Uterus (tissue), 4 donors: Measurements from ENCODE around the gene KIF5A. TPM values are rescaled to one million over a fixed set of nuclear protein-coding genes. Genes with fewer than 3 reads are reported as not detected.

ENCODE experiments used
- DNase-seq, 2 donors: peaks; one replicate each; pipeline ENCODE4 v3.0.0-alpha.2; 2019 to 2020
- H3K27ac ChIP-seq, 2 donors: fragments of 200-600 bp; sonication (generic); 1 replicate in 1 of 2; 2 replicates in 1 of 2; pipeline ENCODE4 v1.5.1; 2016 to 2018
- H3K27me3 ChIP-seq, 2 donors: fragments of 200-600 bp; sonication (generic); one replicate each; pipeline ENCODE4 v1.5.1; 2018 to 2019; ENCODE audit warnings: control low read depth in 1 of 2
- H3K36me3 ChIP-seq, 2 donors: fragments of 200-600 bp; sonication (generic); one replicate each; pipeline ENCODE4 v1.5.1; 2019; ENCODE audit warnings: control low read depth in 1 of 2
- H3K4me1 ChIP-seq, 2 donors: fragments of 200-600 bp; sonication (generic); one replicate each; pipeline ENCODE4 v1.5.1; 2018 to 2019; ENCODE audit warnings: control low read depth in 1 of 2
- H3K4me3 ChIP-seq, 2 donors: fragments of 200-600 bp; sonication (generic); 1 replicate in 1 of 2; 2 replicates in 1 of 2; pipeline ENCODE4 v1.5.1; 2018 to 2019; ENCODE audit warnings: mild to moderate bottlenecking in 1 of 2
- H3K9me3 ChIP-seq, 2 donors: fragments of 200-600 bp; sonication (generic); one replicate each; pipeline ENCODE4 v1.5.1; 2019; ENCODE audit warnings: control low read depth in 1 of 2
- POLR2A ChIP-seq, 2 donors: fragments of 450-650 bp; IDR thresholded peaks; one replicate each; pipeline ENCODE4 v1.6.1; 2016; ENCODE audit warnings: antibody characterized with exemption in 2 of 2, mild to moderate bottlenecking in 1 of 2, moderate library complexity in 1 of 2
- intact Hi-C: fragments of 100-400 bp; cut with DNase I; formaldehyde crosslinking; loops from one replicate; pipeline ENCODE4 v1.15.1; 2023; ENCODE audit warnings: low total_unique reads
- total RNA-seq, 4 donors: library from RNA; depleted of rRNA in 3 of 4; stranded (reverse); fragments of >200 nt in 3 of 4; gene quantifications; one replicate each; pipeline versions ENCODE4 v1.1.0 to v1.2.4, GENCODE V29; 2014 to 2023
- TF ChIP-seq, protein P1 (sequence below), 4 experiments: fragments of 200-600 bp in 2 of 4; fragments of 450-650 bp in 2 of 4; sonication (generic) in 2 of 4; IDR thresholded peaks; one replicate each; pipeline ENCODE4 v1.5.1; 2016 to 2019; ENCODE audit warnings: antibody characterized with exemption in 4 of 4, mild to moderate bottlenecking in 2 of 4, moderate library complexity in 1 of 4
- donor health status: DM: yes; HTN: yes; CAD: no.

Gene KIF5A
- total RNA-seq, 4 donors from 2014 or later, result 0.59 to 5.1 (median 1.9) TPM

DNA sequence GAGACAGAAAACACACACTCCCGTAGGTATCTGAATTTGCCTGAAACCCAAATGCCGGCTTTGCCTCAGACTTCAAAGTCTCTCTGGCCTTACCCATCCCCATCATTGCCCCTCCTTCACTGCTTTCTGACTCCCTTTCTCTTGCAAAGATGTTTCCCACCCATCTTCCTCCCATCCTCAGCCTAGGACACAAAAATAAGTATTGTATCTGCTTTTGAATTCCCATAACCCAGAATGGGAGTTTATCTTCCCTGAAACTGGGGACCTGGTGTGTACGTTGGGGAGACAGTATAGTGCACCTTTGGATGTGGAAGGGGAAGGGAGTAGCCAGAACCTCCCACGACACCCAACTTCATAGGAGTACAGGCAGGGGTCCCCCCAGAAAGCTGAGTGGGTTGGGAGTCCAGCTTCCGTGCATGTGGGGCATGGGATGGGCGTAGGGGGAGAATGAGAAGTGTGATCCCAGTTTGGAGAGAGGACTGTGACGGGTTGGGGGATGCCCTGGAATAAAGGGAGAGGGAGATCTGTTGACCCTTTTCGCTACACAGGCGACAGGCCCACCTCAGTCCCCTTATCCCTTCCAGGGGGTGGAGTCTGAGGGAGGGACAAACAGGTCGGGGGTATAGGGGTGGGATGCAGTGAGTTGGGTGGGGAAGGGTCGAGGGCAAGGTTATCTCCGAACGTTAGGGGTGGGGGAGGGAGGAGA is 488 bp upstream of the KIF5A start:
- TF ChIP-seq, protein P1, sequence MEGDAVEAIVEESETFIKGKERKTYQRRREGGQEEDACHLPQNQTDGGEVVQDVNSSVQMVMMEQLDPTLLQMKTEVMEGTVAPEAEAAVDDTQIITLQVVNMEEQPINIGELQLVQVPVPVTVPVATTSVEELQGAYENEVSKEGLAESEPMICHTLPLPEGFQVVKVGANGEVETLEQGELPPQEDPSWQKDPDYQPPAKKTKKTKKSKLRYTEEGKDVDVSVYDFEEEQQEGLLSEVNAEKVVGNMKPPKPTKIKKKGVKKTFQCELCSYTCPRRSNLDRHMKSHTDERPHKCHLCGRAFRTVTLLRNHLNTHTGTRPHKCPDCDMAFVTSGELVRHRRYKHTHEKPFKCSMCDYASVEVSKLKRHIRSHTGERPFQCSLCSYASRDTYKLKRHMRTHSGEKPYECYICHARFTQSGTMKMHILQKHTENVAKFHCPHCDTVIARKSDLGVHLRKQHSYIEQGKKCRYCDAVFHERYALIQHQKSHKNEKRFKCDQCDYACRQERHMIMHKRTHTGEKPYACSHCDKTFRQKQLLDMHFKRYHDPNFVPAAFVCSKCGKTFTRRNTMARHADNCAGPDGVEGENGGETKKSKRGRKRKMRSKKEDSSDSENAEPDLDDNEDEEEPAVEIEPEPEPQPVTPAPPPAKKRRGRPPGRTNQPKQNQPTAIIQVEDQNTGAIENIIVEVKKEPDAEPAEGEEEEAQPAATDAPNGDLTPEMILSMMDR (IDR thresholded peaks at IDR 0.05), result no peak
- TF ChIP-seq POLR2A (IDR thresholded peaks at IDR 0.05), result no peak
- Histone ChIP-seq H3K4me1 (peaks cover 0 to 11% of the 10 kb centered on the region in 2 donors), H3K36me3 (no peaks in the 10 kb centered on the region), H3K27ac (peak overlapping the region in 1 of 2 donors; percentile 52), H3K27me3 (no peaks in the 10 kb centered on the region), H3K9me3 (no peaks in the 10 kb centered on the region), H3K4me3 (peak overlapping the region; percentile 30 to 38)
- DNase-seq, result no peak
- intact Hi-C loops, result no loop called here

DNA sequence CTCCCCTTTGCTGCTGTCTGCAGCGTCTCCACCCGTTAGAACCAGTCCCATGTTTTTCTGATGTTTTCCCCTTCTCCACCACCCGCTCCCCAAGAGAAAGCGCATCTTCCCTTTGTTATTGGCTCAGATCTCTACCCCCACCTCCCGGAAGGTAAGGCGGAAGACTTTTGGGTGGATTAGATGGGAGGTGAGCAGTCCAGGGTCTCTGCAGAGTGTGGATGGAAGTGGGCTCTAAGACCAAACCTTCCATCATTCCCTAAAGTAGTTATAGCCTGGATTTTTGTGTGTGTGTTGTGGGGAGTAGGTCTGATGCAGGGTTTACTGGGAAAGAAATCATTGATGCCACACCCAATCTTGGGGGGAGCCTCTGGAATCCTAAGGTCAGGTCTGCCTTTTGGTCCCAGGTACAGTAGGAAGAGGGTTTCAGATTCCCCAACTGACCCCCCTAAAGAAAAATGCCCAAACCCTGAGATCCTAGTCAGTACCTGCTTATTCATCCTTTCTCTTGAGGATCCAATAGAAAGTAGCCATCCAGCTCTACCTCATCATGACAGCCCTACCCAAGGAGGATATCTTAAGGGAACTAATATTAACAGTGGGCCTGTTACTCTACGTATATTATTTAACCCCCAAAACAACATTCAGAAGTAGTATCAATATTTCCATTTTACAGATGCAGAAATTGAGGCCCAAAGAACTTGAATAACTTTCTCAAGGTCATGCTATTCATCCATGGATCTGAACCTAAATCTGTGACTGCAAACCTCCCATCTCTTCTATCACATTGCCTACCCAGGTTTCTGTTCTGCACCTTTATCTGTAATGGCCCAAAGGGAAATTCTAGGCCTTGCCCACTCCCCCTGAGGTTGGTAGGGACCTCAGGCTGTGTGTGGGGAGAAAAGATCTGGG is 1.1 kb downstream of the KIF5A start:
- intact Hi-C loops, result no loop called here
- H3K4me1 ChIP-seq, result peaks cover 0 to 3% of the 10 kb centered on the region in 2 donors
- no peaks in the 10 kb centered on the region for H3K9me3 ChIP-seq
- H3K27me3 ChIP-seq, result no peaks in the 10 kb centered on the region
- peak overlapping the region in 1 of 2 donors; percentile 38 for H3K4me3 ChIP-seq
- TF ChIP-seq, protein P1 (IDR thresholded peaks at IDR 0.05), result no peak
- no peak for TF ChIP-seq POLR2A (IDR thresholded peaks at IDR 0.05)
- H3K36me3 ChIP-seq, result no peaks in the 10 kb centered on the region
- H3K27ac ChIP-seq, result peak overlapping the region in 1 of 2 donors; percentile 52
- no peak for DNase-seq

DNA sequence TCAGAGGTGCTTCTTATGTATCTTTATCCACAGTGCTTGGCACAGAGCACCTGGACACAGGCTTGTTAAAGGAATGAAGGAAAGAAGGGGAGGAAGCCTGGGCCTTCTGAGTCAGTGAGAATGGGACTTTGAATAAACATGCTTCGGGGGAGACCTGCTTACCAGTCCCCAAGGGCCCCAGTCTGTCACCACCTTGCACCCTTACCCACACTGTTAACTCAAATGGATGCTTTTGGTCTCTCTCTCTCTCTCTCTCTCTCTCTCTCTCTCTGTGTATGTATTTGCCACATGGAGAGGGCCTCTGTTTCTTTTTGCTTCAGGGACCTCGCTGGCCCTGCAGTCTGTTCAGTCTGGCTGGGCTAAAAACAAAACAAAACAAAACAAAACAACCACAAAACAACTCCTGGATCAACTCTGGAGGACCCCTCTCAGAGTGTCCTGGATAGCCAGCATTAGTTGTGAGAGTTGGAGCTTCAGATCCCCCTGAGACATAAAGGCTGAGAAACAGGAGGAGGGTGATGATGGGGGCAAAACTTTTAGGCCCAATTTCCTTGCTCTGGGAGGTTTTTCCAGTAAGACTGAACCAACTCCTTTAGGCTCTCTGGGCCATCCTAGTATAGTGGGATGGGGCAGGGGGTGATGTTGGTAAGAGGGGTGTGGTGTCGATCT is 1.9 kb downstream of the KIF5A start:
- DNase-seq, result no peak

DNA sequence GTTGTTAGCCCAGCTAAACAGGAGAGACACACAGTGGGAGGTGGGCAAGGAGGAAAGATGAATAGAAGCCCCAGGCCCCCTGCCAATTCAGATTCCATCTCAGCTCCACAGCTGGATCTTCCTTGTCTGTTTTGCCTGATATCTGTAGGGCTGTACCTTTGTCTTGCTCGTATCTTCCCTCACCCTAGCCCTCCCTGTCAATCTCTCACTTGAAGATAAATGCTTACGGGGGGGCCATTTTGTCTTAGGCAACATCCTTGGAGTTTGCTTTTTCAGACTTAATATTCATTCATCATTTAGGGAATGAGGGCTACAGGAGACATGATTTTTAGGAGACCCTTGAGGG is 2.4 kb downstream of the KIF5A start:
- H3K9me3 ChIP-seq, result no peaks in the 10 kb centered on the region
- H3K27ac ChIP-seq, result no peak overlapping the region
- no peak overlapping the region for H3K4me3 ChIP-seq
- intact Hi-C loops, result no loop called here
- no peak for DNase-seq
- H3K4me1 ChIP-seq, result no peaks in the 10 kb centered on the region
- H3K27me3 ChIP-seq, result no peaks in the 10 kb centered on the region
- no peak for TF ChIP-seq POLR2A (IDR thresholded peaks at IDR 0.05)
- TF ChIP-seq, protein P1 (IDR thresholded peaks at IDR 0.05), result no peak
- H3K36me3 ChIP-seq, result no peaks in the 10 kb centered on the region

More for the DNA sequence above, 1.9 kb downstream of the KIF5A start:
- no peaks in the 10 kb centered on the region for H3K9me3 ChIP-seq
- H3K4me1 ChIP-seq, result no peaks in the 10 kb centered on the region
- no peak overlapping the region for H3K27ac ChIP-seq
- H3K36me3 ChIP-seq, result no peaks in the 10 kb centered on the region
- H3K4me3 ChIP-seq, result no peak overlapping the region
- intact Hi-C loops, result no loop called here
- TF ChIP-seq, protein P1 (IDR thresholded peaks at IDR 0.05), result no peak
- TF ChIP-seq POLR2A (IDR thresholded peaks at IDR 0.05), result no peak
- H3K27me3 ChIP-seq, result no peaks in the 10 kb centered on the region
